WERI-Rb-1 (cell line): ENCODE results near the gene COL15A1.

Source experiments
- DNase-seq: peaks from one replicate; pipeline ENCODE4 v3.0.0-alpha.2; 2020
- H3K27ac ChIP-seq: fragments of 250-450 bp; sonication (Bioruptor Pico); 2 replicates; pipeline ENCODE4 v1.5.1; 2020; ENCODE audit warnings: mild to moderate bottlenecking, moderate library complexity
- H3K27me3 ChIP-seq: fragments of 250-450 bp; sonication (Bioruptor Pico); 2 replicates; pipeline ENCODE4 v1.5.1; 2021; ENCODE audit warnings: mild to moderate bottlenecking, low read depth, moderate library complexity; ENCODE audit not compliant: insufficient read depth, severe bottlenecking
- H3K36me3 ChIP-seq: fragments of 250-450 bp; sonication (Bioruptor Pico); 2 replicates; pipeline ENCODE4 v1.5.1; 2020; ENCODE audit warnings: mild to moderate bottlenecking, moderate library complexity
- H3K4me3 ChIP-seq: 2 replicates; pipeline ENCODE4 v1.5.1; 2011; ENCODE audit warnings: low read depth, mild to moderate bottlenecking, control low read depth, low read length
- H3K9me3 ChIP-seq: fragments of 250-450 bp; sonication (Bioruptor Pico); 2 replicates; pipeline ENCODE4 v1.5.1; 2021; ENCODE audit warnings: mild to moderate bottlenecking, moderate library complexity; ENCODE audit not compliant: severe bottlenecking
- CTCF ChIP-seq: IDR thresholded peaks from 2 replicates; pipeline ENCODE4 v1.5.1; 2011; ENCODE audit warnings: low read depth, mild to moderate bottlenecking, control low read depth, inconsistent platforms, low read length

Gene COL15A1

GRCh38 chr9:98950262-98950661 lies 6.6 kb downstream of the COL15A1 start:
- DNase-seq, result no peak
- H3K27me3 ChIP-seq, result peaks cover 50% of the 10 kb centered on the region
- no peaks in the 10 kb centered on the region for H3K36me3 ChIP-seq
- no peak for TF ChIP-seq CTCF
- no peak overlapping the region for H3K4me3 ChIP-seq
- no peak overlapping the region for H3K27ac ChIP-seq
- peaks cover 2% of the 10 kb centered on the region for H3K9me3 ChIP-seq

GRCh38 chr9:98951967-98952366 lies 8.3 kb downstream of the COL15A1 start:
- no peak for DNase-seq

GRCh38 chr9:98953581-98954243 lies 10.0 kb downstream of the COL15A1 start:
- Histone ChIP-seq H3K27me3 (peaks cover 41% of the 10 kb centered on the region), H3K9me3 (peaks cover 14% of the 10 kb centered on the region)
- no peak for TF ChIP-seq CTCF

More at GRCh38 chr9:98951967-98952366, 8.3 kb downstream of the COL15A1 start:
- Histone ChIP-seq H3K36me3 (no peaks in the 10 kb centered on the region), H3K9me3 (peaks cover 5% of the 10 kb centered on the region), H3K27ac (no peak overlapping the region), H3K4me3 (no peak overlapping the region), H3K27me3 (peaks cover 44% of the 10 kb centered on the region)
- no peak for TF ChIP-seq CTCF

GRCh38 chr9:98954244-98954610 lies 10.5 kb downstream of the COL15A1 start:
- Histone ChIP-seq H3K4me3 (no peak overlapping the region), H3K9me3 (peaks cover 14% of the 10 kb centered on the region), H3K27ac (no peak overlapping the region), H3K27me3 (peaks cover 36% of the 10 kb centered on the region), H3K36me3 (no peaks in the 10 kb centered on the region)
- no peak for TF ChIP-seq CTCF
- DNase-seq, result no peak

More at GRCh38 chr9:98953581-98954243, 10.0 kb downstream of the COL15A1 start:
- no peak overlapping the region for H3K27ac ChIP-seq
- DNase-seq, result no peak
- no peaks in the 10 kb centered on the region for H3K36me3 ChIP-seq
- no peak overlapping the region for H3K4me3 ChIP-seq

- H3K4me3 ChIP-seq, result no peak overlapping the region
- peaks cover 14% of the 10 kb centered on the region for H3K9me3 ChIP-seq
- H3K27me3 ChIP-seq, result peaks cover 29% of the 10 kb centered on the region
- DNase-seq, result no peak
- no peak overlapping the region for H3K27ac ChIP-seq
- no peaks in the 10 kb centered on the region for H3K36me3 ChIP-seq
- TF ChIP-seq CTCF, result no peak
Observed at GRCh38 chr9:98955259-98955658, 11.6 kb downstream of the COL15A1 start.

- Histone ChIP-seq H3K9me3 (peaks cover 14% of the 10 kb centered on the region), H3K4me3 (no peak overlapping the region), H3K27me3 (peaks cover 20% of the 10 kb centered on the region), H3K27ac (no peak overlapping the region), H3K36me3 (no peaks in the 10 kb centered on the region)
- DNase-seq, result no peak
- TF ChIP-seq CTCF, result no peak
Observed at GRCh38 chr9:98957826-98958225, 14.1 kb downstream of the COL15A1 start.
